Adrenal gland (tissue), 5 donors: ENCODE results near the gene MADCAM1.

ENCODE experiments used
- POLR2A ChIP-seq, 2 donors: fragments of 450-650 bp; IDR thresholded peaks; one replicate each; pipeline ENCODE4 v1.6.1; 2017; ENCODE audit warnings: antibody characterized with exemption in 2 of 2, mild to moderate bottlenecking in 2 of 2, moderate library complexity in 1 of 2
- TF ChIP-seq, protein P1 (sequence below), 6 experiments: fragments of 450-650 bp in 4 of 6; fragments of 200-600 bp in 2 of 6; sonication (generic) in 1 of 6; IDR thresholded peaks; 1 replicate in 5 of 6; 2 replicates in 1 of 6; pipeline versions ENCODE4 v1.5.1 to v1.8.0; 2016 to 2021; ENCODE audit warnings: antibody characterized with exemption in 6 of 6, mild to moderate bottlenecking in 2 of 6, moderate library complexity in 1 of 6
- donor health status: DM: no; HTN: no; CAD: no.

DNA sequence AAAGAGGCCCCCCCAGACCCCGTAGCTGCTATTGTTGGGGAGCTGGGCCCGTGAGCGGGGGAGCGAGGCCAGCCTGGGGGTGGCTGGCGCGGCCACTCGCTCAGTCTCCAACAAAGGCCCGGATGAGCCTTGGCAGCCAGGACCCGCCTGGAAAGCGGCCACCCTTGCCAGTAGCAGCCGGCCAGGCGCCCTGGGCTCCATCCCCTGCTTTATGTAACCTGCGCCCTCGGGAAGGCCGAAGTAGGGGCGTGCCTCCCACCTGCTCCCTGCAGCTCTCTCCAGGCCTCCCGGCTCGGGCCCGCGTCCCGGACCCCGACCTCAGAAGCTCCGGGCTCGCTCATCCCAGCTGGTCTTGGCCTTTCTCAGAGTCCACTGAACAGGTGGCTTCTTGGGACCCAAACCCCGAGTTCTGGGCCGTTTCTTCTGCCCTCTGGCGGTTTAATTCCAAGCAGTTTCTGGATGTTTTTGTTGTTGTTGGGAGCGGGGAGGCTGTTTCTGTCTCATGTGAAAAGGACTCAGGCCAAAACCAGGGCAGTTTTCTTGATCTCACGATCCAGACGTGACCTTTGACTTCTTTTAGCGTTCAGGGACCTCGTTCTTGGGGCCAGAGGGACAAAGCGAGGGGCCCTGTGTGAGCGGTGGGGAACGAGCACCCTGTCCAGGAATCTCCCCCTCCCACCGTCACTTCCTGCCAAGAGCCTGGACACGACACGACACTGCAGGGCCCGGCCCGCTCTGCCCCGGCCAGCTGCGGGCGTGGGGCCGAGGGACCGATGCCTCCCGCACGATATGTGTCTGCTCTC lies 36.5 kb downstream of the MADCAM1 start:
- TF ChIP-seq, protein P1, sequence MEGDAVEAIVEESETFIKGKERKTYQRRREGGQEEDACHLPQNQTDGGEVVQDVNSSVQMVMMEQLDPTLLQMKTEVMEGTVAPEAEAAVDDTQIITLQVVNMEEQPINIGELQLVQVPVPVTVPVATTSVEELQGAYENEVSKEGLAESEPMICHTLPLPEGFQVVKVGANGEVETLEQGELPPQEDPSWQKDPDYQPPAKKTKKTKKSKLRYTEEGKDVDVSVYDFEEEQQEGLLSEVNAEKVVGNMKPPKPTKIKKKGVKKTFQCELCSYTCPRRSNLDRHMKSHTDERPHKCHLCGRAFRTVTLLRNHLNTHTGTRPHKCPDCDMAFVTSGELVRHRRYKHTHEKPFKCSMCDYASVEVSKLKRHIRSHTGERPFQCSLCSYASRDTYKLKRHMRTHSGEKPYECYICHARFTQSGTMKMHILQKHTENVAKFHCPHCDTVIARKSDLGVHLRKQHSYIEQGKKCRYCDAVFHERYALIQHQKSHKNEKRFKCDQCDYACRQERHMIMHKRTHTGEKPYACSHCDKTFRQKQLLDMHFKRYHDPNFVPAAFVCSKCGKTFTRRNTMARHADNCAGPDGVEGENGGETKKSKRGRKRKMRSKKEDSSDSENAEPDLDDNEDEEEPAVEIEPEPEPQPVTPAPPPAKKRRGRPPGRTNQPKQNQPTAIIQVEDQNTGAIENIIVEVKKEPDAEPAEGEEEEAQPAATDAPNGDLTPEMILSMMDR (IDR thresholded peaks at IDR 0.05), result peak; percentile 15 to 60 (median 48)
- peak in 1 of 2 donors; percentile 39 for TF ChIP-seq POLR2A (IDR thresholded peaks at IDR 0.05)
